ENCODE data around the gene TTC24. TPM values are rescaled to one million over a fixed set of nuclear protein-coding genes. Genes with fewer than 3 reads are reported as not detected.

Gene TTC24
- total and polyA plus RNA-seq, 4 donors = 0.36 TPM; not detected in 3

DNA sequence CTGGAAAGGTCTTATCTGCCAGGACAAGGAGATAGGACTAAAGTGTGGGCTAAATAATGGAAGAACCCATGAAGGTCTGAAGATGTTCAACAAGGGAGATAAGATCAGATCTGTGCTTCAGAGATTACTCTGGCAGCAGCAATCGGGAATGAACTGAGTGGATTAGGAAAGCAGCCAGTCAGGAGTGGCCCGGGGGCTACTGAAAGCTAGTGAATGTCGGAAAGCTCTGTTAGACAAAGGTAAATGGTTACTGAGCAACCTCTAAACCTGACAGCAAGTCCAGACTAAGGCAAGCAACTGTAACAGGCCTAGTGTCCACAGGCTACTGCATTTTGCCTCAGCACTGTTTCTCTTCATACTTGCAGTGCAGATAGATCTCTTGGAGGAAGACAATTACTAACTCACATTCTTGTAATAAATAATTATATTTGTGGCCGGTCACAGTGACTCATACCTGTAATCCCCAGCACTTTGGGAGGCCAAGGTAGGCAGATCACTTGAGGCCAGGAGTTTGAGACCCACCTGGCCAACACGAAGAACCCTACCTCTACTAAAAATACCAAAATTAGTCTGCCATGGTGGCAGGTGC, 19.6 kb upstream of the TTC24 start:
- Histone ChIP-seq H3K27me3 (ENCODE audit: control insufficient read depth in 1 of 2, insufficient read depth in 2 of 2, low read length in 1 of 2) (no peaks in the 10 kb centered on the region), H3K9me3 (ENCODE audit: control insufficient read depth, low read length) (no peaks in the 10 kb centered on the region), H3K4me3 (ENCODE audit: low read length in 2 of 2) (no peak overlapping the region), H3K4me1 (ENCODE audit: control insufficient read depth in 1 of 2, insufficient read depth in 2 of 2, low read length in 2 of 2) (no peaks in the 10 kb centered on the region), H3K27ac (ENCODE audit: low read depth in 1 of 2, low read length in 2 of 2) (no peak overlapping the region), H3K36me3 (ENCODE audit: control insufficient read depth in 1 of 2, insufficient read depth in 2 of 2, low read length in 1 of 2) (no peaks in the 10 kb centered on the region)
- ATAC-seq (ENCODE audit: low FRiP score) = no peak
- 84 to 90% methylated on average over 5 of the region's 5 CpGs for WGBS, 2 donors
- intact Hi-C loops (cut with DNase I) = no loop called here
- DNase-seq = no peak

DNA sequence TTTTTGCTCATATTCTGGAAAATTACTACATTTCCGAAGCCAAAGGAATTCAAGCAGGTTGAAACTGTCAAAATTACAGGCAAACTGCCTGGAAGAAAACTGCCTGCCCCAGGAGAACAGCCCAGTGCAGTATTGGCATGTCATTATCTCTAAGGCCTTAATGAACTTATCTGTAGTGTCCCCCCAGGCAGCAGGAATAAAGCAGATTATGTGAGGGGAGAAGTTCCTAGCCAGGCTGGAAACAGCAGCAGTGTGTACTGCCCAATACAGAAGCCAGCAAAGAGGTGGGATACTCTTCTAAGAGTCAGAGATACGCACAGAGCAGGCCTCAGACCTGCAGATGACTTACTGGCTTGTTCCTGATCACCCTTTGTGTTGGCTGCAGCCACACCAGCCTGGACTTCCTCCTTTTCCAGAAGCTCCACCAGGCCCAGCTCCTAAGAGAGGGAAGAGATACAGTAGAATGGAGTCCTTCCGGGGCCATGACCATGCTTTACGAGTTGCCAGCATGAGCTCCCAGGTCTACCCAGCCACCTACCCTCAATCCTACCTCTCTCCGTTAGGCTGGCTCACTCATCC, 18.8 kb upstream of the TTC24 start:
- intact Hi-C loops (cut with DNase I) = no loop called here
- Histone ChIP-seq H3K27me3 (ENCODE audit: control insufficient read depth in 1 of 2, insufficient read depth in 2 of 2, low read length in 1 of 2) (no peaks in the 10 kb centered on the region), H3K4me3 (ENCODE audit: low read length in 2 of 2) (no peak overlapping the region), H3K36me3 (ENCODE audit: control insufficient read depth in 1 of 2, insufficient read depth in 2 of 2, low read length in 1 of 2) (no peaks in the 10 kb centered on the region), H3K9me3 (ENCODE audit: control insufficient read depth, low read length) (no peaks in the 10 kb centered on the region), H3K27ac (ENCODE audit: low read depth in 1 of 2, low read length in 2 of 2) (no peak overlapping the region), H3K4me1 (ENCODE audit: control insufficient read depth in 1 of 2, insufficient read depth in 2 of 2, low read length in 2 of 2) (no peaks in the 10 kb centered on the region)
- 76 to 77% methylated on average over 5 of the region's 5 CpGs for WGBS, 2 donors
- ATAC-seq (ENCODE audit: low FRiP score) = no peak
- DNase-seq = peak in 1 of 2 donors; percentile 1

DNA sequence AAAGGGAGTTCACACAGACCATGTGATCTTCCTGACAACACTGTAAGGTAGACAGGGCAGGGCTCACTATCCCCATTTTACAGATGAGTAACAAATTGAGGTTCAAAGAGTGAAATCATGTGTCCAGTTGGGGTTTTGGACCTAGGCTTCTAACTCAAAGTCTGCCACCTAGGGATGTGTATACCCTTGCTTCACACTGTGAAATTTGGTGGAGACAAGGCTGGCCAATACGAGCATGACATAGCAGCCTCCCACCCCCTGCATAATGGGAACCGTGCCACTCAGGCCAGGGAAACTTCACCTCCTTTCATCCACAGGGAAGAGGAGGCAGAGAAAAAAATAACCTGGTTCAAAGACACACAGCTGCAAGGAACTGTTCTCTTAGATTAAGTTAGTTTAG, 14.0 kb upstream of the TTC24 start:
- Histone ChIP-seq H3K9me3 (ENCODE audit: control insufficient read depth, low read length) (no peaks in the 10 kb centered on the region), H3K4me1 (ENCODE audit: control insufficient read depth in 1 of 2, insufficient read depth in 2 of 2, low read length in 2 of 2) (no peaks in the 10 kb centered on the region), H3K27me3 (ENCODE audit: control insufficient read depth in 1 of 2, insufficient read depth in 2 of 2, low read length in 1 of 2) (no peaks in the 10 kb centered on the region), H3K4me3 (ENCODE audit: low read length in 2 of 2) (no peak overlapping the region), H3K27ac (ENCODE audit: low read depth in 1 of 2, low read length in 2 of 2) (no peak overlapping the region), H3K36me3 (ENCODE audit: control insufficient read depth in 1 of 2, insufficient read depth in 2 of 2, low read length in 1 of 2) (no peaks in the 10 kb centered on the region)
- 77 to 82% methylated on average over 2 of the region's 2 CpGs for WGBS, 2 donors
- intact Hi-C loops (cut with DNase I) = no loop called here
- ATAC-seq (ENCODE audit: low FRiP score) (no peak), DNase-seq (peak in 1 of 2 donors; percentile 13)

DNA sequence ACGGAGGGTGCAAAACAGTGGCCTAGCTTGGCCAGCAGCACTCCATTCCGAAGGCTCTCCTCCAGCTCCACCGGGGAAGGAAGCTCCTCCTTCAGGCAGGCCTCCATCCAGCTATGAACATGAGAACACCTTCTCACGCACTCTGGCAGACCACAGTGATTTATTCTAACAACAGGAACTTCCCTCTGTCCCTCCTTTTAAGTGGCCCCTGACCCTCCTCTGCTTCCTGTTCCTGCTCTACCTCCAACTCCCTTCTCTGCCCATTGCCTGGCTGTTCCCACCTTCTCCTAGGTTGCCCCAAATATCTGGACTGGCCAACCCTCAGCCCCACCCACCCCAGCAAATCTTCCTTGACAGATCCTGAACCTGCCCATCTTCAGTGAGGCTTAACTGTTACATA, 13.1 kb upstream of the TTC24 start:
- H3K27ac ChIP-seq (ENCODE audit: low read depth in 1 of 2, low read length in 2 of 2) = no peak overlapping the region
- 83 to 89% methylated on average over 4 of the region's 4 CpGs for WGBS, 2 donors
- peak; percentile 15 to 20 for DNase-seq

GRCh38 chr1:156571261-156571852, 8.2 kb upstream of the TTC24 start:
- intact Hi-C loops (cut with DNase I) = no loop called here
- H3K27ac ChIP-seq (ENCODE audit: low read depth in 1 of 2, low read length in 2 of 2) = no peak overlapping the region
- H3K36me3 ChIP-seq (ENCODE audit: control insufficient read depth in 1 of 2, insufficient read depth in 2 of 2, low read length in 1 of 2) = no peaks in the 10 kb centered on the region
- ATAC-seq (ENCODE audit: low FRiP score) = no peak
- H3K4me1 ChIP-seq (ENCODE audit: control insufficient read depth in 1 of 2, insufficient read depth in 2 of 2, low read length in 2 of 2) = no peaks in the 10 kb centered on the region
- no peaks in the 10 kb centered on the region for H3K9me3 ChIP-seq (ENCODE audit: control insufficient read depth, low read length)
- no peaks in the 10 kb centered on the region for H3K27me3 ChIP-seq (ENCODE audit: control insufficient read depth in 1 of 2, insufficient read depth in 2 of 2, low read length in 1 of 2)
- H3K4me3 ChIP-seq (ENCODE audit: low read length in 2 of 2) = no peak overlapping the region
- DNase-seq = no peak
- WGBS, 2 donors = 2 to 3% methylated on average over 4 of the region's 4 CpGs

More for the DNA sequence above, 13.1 kb upstream of the TTC24 start:
- Histone ChIP-seq H3K4me3 (ENCODE audit: low read length in 2 of 2) (no peak overlapping the region), H3K27me3 (ENCODE audit: control insufficient read depth in 1 of 2, insufficient read depth in 2 of 2, low read length in 1 of 2) (no peaks in the 10 kb centered on the region), H3K36me3 (ENCODE audit: control insufficient read depth in 1 of 2, insufficient read depth in 2 of 2, low read length in 1 of 2) (no peaks in the 10 kb centered on the region), H3K9me3 (ENCODE audit: control insufficient read depth, low read length) (no peaks in the 10 kb centered on the region), H3K4me1 (ENCODE audit: control insufficient read depth in 1 of 2, insufficient read depth in 2 of 2, low read length in 2 of 2) (no peaks in the 10 kb centered on the region)
- intact Hi-C loops (cut with DNase I) = no loop called here
- no peak for ATAC-seq (ENCODE audit: low FRiP score)

- Histone ChIP-seq H3K27me3 (ENCODE audit: control insufficient read depth in 1 of 2, insufficient read depth in 2 of 2, low read length in 1 of 2) (no peaks in the 10 kb centered on the region), H3K9me3 (ENCODE audit: control insufficient read depth, low read length) (no peaks in the 10 kb centered on the region), H3K36me3 (ENCODE audit: control insufficient read depth in 1 of 2, insufficient read depth in 2 of 2, low read length in 1 of 2) (no peaks in the 10 kb centered on the region), H3K27ac (ENCODE audit: low read depth in 1 of 2, low read length in 2 of 2) (no peak within 1 kb of the TSS), H3K4me1 (ENCODE audit: control insufficient read depth in 1 of 2, insufficient read depth in 2 of 2, low read length in 2 of 2) (no peaks in the 10 kb centered on the region), H3K4me3 (ENCODE audit: low read length in 2 of 2) (no peak within 1 kb of the TSS)
- intact Hi-C loops (cut with DNase I) = no loop called here
- DNase-seq (peak; percentile 92 to 94), ATAC-seq (ENCODE audit: low FRiP score) (peak; percentile 92)
- 1% methylated on average over 37 to 38 of the region's 38 CpGs for WGBS, 2 donors
Observed at GRCh38 chr1:156571919-156572662, 7.4 kb upstream of the TTC24 start, which contains the start of gene IQGAP3. IQGAP3 (minus strand) TSS chr1:156572565; CDS start chr1:156572529, 36 bp downstream.

DNA sequence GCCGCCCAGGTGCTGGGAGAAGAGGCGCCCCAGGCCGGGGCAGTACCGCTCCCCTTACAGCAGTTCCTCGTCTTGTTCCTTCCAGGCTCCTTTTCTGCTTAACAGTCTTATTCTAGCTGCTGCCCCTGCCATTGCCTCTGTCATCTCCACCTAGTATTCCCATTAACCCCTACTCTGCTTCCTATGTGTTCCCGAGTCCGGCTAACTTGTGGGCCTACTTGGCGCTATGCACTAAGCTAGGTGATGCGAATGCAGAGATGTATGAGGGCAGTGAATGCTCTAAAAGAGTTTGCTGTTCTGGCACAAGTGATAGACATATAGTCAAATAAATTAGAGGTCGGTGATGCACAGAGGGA, 6.9 kb upstream of the TTC24 start:
- Histone ChIP-seq H3K4me1 (ENCODE audit: control insufficient read depth in 1 of 2, insufficient read depth in 2 of 2, low read length in 2 of 2) (no peaks in the 10 kb centered on the region), H3K27me3 (ENCODE audit: control insufficient read depth in 1 of 2, insufficient read depth in 2 of 2, low read length in 1 of 2) (no peaks in the 10 kb centered on the region), H3K36me3 (ENCODE audit: control insufficient read depth in 1 of 2, insufficient read depth in 2 of 2, low read length in 1 of 2) (no peaks in the 10 kb centered on the region), H3K9me3 (ENCODE audit: control insufficient read depth, low read length) (no peaks in the 10 kb centered on the region), H3K27ac (ENCODE audit: low read depth in 1 of 2, low read length in 2 of 2) (no peak overlapping the region), H3K4me3 (ENCODE audit: low read length in 2 of 2) (no peak overlapping the region)
- ATAC-seq (ENCODE audit: low FRiP score) (no peak), DNase-seq (no peak)
- WGBS, 2 donors = 23 to 28% methylated on average over 9 to 10 of the region's 10 CpGs
- intact Hi-C loops (cut with DNase I) = no loop called here

DNA sequence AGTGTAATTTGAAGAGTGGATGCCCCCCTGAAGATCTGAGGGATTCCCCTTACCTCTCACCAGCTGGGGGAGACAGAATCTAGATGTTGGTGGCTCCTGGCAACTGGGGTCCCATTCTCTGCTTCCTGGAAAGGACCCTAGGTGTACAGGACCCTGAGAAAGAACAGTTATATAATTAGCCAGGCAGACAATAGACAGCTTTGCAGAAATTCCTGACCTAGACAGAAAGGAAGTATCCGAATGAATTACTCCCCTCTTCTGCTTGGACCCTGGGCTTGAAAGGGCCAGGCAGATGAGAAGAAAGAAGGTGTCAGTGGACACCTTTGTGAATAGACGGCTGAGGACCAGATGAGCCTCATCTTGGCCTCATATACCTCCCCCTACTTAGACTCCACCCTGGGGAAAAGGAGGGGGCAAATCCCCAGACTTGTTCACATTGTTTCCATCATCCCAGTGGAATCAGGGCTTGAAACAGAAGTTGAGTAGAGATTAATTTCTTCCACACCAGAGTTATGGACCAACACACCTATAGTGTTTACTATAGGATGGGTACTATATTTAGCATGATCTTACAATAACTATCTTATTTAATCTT, 5.4 kb upstream of the TTC24 start:
- no peak for DNase-seq
- H3K4me1 ChIP-seq (ENCODE audit: control insufficient read depth in 1 of 2, insufficient read depth in 2 of 2, low read length in 2 of 2) = no peaks in the 10 kb centered on the region
- no peaks in the 10 kb centered on the region for H3K27me3 ChIP-seq (ENCODE audit: control insufficient read depth in 1 of 2, insufficient read depth in 2 of 2, low read length in 1 of 2)
- no peaks in the 10 kb centered on the region for H3K36me3 ChIP-seq (ENCODE audit: control insufficient read depth in 1 of 2, insufficient read depth in 2 of 2, low read length in 1 of 2)
- ATAC-seq (ENCODE audit: low FRiP score) = no peak
- H3K9me3 ChIP-seq (ENCODE audit: control insufficient read depth, low read length) = no peaks in the 10 kb centered on the region
- 53 to 55% methylated on average over 2 of the region's 2 CpGs for WGBS, 2 donors
- H3K27ac ChIP-seq (ENCODE audit: low read depth in 1 of 2, low read length in 2 of 2) = no peak overlapping the region
- intact Hi-C loops (cut with DNase I) = no loop called here
- no peak overlapping the region for H3K4me3 ChIP-seq (ENCODE audit: low read length in 2 of 2)

Data from aorta (tissue), 5 donors.